Measurements from ENCODE around the gene MED27. TPM values are rescaled to one million over a fixed set of nuclear protein-coding genes. Genes with fewer than 3 reads are reported as not detected.

MED27 gene
- total and polyA plus RNA-seq, 9 of the 15 experiments (the other 6 are each of a cell fraction or from before 2014, with no cell fraction given) = 24.4 to 91.0 (median 36.1) TPM

DNA sequence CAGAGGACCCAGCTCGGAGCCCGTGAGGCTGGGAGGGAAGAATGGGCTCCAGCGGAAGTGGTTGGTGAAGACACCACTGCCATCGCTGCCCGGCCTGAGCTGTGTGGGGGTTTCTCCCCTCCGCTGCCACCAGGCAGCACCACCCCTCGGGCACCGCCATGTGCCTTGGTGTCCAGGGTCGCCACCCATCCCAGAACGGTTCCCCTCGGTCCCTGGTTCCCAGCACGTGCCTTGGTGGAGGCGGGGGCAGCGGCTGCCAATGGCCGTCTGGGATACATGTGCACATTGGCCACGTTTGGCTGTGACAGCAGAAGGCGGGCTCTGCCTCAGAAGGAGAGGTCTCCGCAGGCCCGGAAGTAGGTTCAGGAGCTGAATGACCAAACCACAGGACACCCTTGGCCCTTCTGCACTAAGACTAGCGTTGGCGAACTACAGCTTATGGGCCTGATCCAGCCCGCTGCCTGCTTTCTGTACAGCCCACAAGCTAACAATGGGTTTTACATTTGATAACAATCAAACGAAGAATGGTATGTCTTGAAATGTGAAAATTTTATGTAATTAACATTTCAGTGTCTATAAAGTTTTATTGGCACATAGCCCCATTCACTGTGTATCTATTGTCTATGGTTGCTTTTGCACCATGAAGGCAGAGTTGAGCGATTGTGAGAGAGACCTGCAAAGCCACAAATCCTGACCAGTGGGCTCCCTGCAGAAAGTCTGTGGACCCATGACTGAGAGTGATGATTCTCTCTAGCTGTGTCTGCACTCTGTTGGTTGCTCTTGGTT, 248.1 kb downstream of the MED27 start (continued):
- TF ChIP-seq, protein P1, sequence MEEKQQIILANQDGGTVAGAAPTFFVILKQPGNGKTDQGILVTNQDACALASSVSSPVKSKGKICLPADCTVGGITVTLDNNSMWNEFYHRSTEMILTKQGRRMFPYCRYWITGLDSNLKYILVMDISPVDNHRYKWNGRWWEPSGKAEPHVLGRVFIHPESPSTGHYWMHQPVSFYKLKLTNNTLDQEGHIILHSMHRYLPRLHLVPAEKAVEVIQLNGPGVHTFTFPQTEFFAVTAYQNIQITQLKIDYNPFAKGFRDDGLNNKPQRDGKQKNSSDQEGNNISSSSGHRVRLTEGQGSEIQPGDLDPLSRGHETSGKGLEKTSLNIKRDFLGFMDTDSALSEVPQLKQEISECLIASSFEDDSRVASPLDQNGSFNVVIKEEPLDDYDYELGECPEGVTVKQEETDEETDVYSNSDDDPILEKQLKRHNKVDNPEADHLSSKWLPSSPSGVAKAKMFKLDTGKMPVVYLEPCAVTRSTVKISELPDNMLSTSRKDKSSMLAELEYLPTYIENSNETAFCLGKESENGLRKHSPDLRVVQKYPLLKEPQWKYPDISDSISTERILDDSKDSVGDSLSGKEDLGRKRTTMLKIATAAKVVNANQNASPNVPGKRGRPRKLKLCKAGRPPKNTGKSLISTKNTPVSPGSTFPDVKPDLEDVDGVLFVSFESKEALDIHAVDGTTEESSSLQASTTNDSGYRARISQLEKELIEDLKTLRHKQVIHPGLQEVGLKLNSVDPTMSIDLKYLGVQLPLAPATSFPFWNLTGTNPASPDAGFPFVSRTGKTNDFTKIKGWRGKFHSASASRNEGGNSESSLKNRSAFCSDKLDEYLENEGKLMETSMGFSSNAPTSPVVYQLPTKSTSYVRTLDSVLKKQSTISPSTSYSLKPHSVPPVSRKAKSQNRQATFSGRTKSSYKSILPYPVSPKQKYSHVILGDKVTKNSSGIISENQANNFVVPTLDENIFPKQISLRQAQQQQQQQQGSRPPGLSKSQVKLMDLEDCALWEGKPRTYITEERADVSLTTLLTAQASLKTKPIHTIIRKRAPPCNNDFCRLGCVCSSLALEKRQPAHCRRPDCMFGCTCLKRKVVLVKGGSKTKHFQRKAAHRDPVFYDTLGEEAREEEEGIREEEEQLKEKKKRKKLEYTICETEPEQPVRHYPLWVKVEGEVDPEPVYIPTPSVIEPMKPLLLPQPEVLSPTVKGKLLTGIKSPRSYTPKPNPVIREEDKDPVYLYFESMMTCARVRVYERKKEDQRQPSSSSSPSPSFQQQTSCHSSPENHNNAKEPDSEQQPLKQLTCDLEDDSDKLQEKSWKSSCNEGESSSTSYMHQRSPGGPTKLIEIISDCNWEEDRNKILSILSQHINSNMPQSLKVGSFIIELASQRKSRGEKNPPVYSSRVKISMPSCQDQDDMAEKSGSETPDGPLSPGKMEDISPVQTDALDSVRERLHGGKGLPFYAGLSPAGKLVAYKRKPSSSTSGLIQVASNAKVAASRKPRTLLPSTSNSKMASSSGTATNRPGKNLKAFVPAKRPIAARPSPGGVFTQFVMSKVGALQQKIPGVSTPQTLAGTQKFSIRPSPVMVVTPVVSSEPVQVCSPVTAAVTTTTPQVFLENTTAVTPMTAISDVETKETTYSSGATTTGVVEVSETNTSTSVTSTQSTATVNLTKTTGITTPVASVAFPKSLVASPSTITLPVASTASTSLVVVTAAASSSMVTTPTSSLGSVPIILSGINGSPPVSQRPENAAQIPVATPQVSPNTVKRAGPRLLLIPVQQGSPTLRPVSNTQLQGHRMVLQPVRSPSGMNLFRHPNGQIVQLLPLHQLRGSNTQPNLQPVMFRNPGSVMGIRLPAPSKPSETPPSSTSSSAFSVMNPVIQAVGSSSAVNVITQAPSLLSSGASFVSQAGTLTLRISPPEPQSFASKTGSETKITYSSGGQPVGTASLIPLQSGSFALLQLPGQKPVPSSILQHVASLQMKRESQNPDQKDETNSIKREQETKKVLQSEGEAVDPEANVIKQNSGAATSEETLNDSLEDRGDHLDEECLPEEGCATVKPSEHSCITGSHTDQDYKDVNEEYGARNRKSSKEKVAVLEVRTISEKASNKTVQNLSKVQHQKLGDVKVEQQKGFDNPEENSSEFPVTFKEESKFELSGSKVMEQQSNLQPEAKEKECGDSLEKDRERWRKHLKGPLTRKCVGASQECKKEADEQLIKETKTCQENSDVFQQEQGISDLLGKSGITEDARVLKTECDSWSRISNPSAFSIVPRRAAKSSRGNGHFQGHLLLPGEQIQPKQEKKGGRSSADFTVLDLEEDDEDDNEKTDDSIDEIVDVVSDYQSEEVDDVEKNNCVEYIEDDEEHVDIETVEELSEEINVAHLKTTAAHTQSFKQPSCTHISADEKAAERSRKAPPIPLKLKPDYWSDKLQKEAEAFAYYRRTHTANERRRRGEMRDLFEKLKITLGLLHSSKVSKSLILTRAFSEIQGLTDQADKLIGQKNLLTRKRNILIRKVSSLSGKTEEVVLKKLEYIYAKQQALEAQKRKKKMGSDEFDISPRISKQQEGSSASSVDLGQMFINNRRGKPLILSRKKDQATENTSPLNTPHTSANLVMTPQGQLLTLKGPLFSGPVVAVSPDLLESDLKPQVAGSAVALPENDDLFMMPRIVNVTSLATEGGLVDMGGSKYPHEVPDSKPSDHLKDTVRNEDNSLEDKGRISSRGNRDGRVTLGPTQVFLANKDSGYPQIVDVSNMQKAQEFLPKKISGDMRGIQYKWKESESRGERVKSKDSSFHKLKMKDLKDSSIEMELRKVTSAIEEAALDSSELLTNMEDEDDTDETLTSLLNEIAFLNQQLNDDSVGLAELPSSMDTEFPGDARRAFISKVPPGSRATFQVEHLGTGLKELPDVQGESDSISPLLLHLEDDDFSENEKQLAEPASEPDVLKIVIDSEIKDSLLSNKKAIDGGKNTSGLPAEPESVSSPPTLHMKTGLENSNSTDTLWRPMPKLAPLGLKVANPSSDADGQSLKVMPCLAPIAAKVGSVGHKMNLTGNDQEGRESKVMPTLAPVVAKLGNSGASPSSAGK (IDR thresholded peaks at IDR 0.05) = peak; percentile 58; the same call in 1 of the 2 replicates
- TF ChIP-seq ZC3H8 (IDR thresholded peaks at IDR 0.05) (no peak), RNF219 (CRISPR knock-in tag; IDR thresholded peaks at IDR 0.05) (no peak), ATF2 (CRISPR knock-in tag; IDR thresholded peaks at IDR 0.05) (no peak), TAF9B (IDR thresholded peaks at IDR 0.05; ENCODE audit: partially characterized antibody) (no peak), ZNF436 (CRISPR knock-in tag; IDR thresholded peaks at IDR 0.05) (no peak), E2F6 (IDR thresholded peaks at IDR 0.05; ENCODE audit: borderline replicate concordance in 1 of 2, extremely low read depth in 1 of 2, insufficient read depth in 1 of 2, insufficient read length in 1 of 2, low read depth in 1 of 2, low read length in 1 of 2, poor library complexity in 1 of 2, severe bottlenecking in 1 of 2) (peak in 1 of 2 experiments; percentile 28), L3MBTL2 (IDR thresholded peaks at IDR 0.05) (peak; percentile 43; the same call in 1 of the 2 replicates)
- TF ChIP-seq, protein P2, sequence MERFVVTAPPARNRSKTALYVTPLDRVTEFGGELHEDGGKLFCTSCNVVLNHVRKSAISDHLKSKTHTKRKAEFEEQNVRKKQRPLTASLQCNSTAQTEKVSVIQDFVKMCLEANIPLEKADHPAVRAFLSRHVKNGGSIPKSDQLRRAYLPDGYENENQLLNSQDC (CRISPR knock-in tag; IDR thresholded peaks at IDR 0.05) = no peak

All from K562 (cell line).